IMR-90 (cell line): ENCODE data around the gene DPP6. TPM values are rescaled to one million over a fixed set of nuclear protein-coding genes. Genes with fewer than 3 reads are reported as not detected.

Experiments used
- ATAC-seq: fragments of 200-7000 bp; cut with Tn5 transposase; 2 replicates; pipeline ENCODE4 v1.9.1; 2020; ENCODE audit warnings: low read depth, mild to moderate bottlenecking, moderate library complexity
- BruUV-seq: library from RNA; stranded (reverse); fragments of 400-500 nt; replicated peaks from 2 replicates; lab custom pipeline; 2021; lab: Mats Ljungman, UMichigan
- CTCF ChIA-PET: fragments of 300-600 bp; formaldehyde crosslinking; extraction: SDS; loops from one replicate; lab custom pipeline; 2021; ENCODE audit warnings: antibody characterized with exemption; lab: Yijun Ruan, JAX
- POLR2A ChIA-PET: fragments of 300-600 bp; sonication (Branson Sonifier 250); formaldehyde crosslinking; loops from one replicate; lab custom pipeline; 2022; ENCODE audit warnings: antibody characterized with exemption; ENCODE audit not compliant: unreplicated experiment; lab: Charles Lee
- DNase-seq: peaks from one replicate; pipeline ENCODE4 v3.0.0; 2013
- H2AFZ ChIP-seq: replicated peaks from 2 replicates; pipeline ENCODE3; 2013; ENCODE audit warnings: low read length, mild to moderate bottlenecking; ENCODE audit not compliant: poor library complexity
- H2AK5ac ChIP-seq: 2 replicates; pipeline ENCODE4 v1.6.1; 2013; ENCODE audit warnings: low read depth, low read length, inconsistent platforms
- H2AK9ac ChIP-seq: replicated peaks from 2 replicates; pipeline ENCODE3; 2013; ENCODE audit warnings: mild to moderate bottlenecking, low read depth, low read length, moderate library complexity; ENCODE audit not compliant: poor library complexity
- H2BK120ac ChIP-seq: 2 replicates; pipeline ENCODE4 v1.6.1; 2013; ENCODE audit warnings: low read depth, low read length, inconsistent platforms
- H2BK15ac ChIP-seq: 3 replicates; pipeline ENCODE4 v1.6.1; 2013; ENCODE audit warnings: low read depth, low read length, inconsistent platforms
- H2BK20ac ChIP-seq: 2 replicates; pipeline ENCODE4 v1.6.1; 2013; ENCODE audit warnings: low read depth, mild to moderate bottlenecking, inconsistent platforms, low read length, moderate library complexity
- H2BK5ac ChIP-seq: 2 replicates; pipeline ENCODE4 v1.6.1; 2013; ENCODE audit warnings: mild to moderate bottlenecking, low read depth, low read length, inconsistent platforms; ENCODE audit not compliant: poor library complexity, severe bottlenecking
- H3K14ac ChIP-seq: replicated peaks from 2 replicates; pipeline ENCODE4 v1.6.1; 2013; ENCODE audit warnings: low read depth, low read length, inconsistent platforms
- H3K18ac ChIP-seq: 2 replicates; pipeline ENCODE4 v1.6.1; 2013; ENCODE audit warnings: low read depth, low read length, control low read depth
- H3K23ac ChIP-seq: 2 replicates; pipeline ENCODE4 v1.6.1; 2013; ENCODE audit warnings: low read depth, low read length, inconsistent platforms
- H3K27ac ChIP-seq: 2 replicates; pipeline ENCODE4 v1.5.1; 2013; ENCODE audit warnings: mild to moderate bottlenecking, control low read depth, low read length; ENCODE audit not compliant: insufficient read depth
- H3K27me3 ChIP-seq: 2 replicates; pipeline ENCODE4 v1.6.1; 2013; ENCODE audit warnings: low read length; ENCODE audit not compliant: control insufficient read depth, insufficient read depth
- H3K36me3 ChIP-seq: 2 replicates; pipeline ENCODE4 v1.6.1; 2013; ENCODE audit warnings: low read length, mixed read lengths; ENCODE audit not compliant: control insufficient read depth, insufficient read depth
- H3K4ac ChIP-seq: 2 replicates; pipeline ENCODE4 v1.6.1; 2013; ENCODE audit warnings: low read depth, low read length, inconsistent platforms
- H3K4me1 ChIP-seq: 2 replicates; pipeline ENCODE4 v1.6.1; 2013; ENCODE audit warnings: low read length, mixed read lengths; ENCODE audit not compliant: control insufficient read depth, insufficient read depth
- H3K4me2 ChIP-seq: 2 replicates; pipeline ENCODE4 v1.6.1; 2013; ENCODE audit warnings: low read depth, mild to moderate bottlenecking, control low read depth, low read length, moderate library complexity
- H3K4me3 ChIP-seq: 2 replicates; pipeline ENCODE4 v1.5.1; 2013; ENCODE audit warnings: low read depth, mild to moderate bottlenecking, control low read depth, low read length, moderate library complexity; ENCODE audit not compliant: insufficient read depth
- H3K56ac ChIP-seq: 2 replicates; pipeline ENCODE4 v1.6.1; 2013; ENCODE audit warnings: low read length, inconsistent platforms; ENCODE audit not compliant: insufficient read depth; ENCODE audit errors: extremely low read depth
- H3K79me1 ChIP-seq, 2 experiments: 2 replicates each; pipeline ENCODE4 v1.6.1; 2013; ENCODE audit warnings: low read length in 2 of 2, inconsistent platforms in 1 of 2, low read depth in 1 of 2
- H3K9ac ChIP-seq: 2 replicates; pipeline ENCODE4 v1.6.1; 2013; ENCODE audit warnings: low read depth, low read length, control low read depth
- H3K9me1 ChIP-seq: 2 replicates; pipeline ENCODE4 v1.6.1; 2013; ENCODE audit warnings: low read length, inconsistent platforms; ENCODE audit not compliant: insufficient read depth
- H3K9me3 ChIP-seq: 2 replicates; pipeline ENCODE4 v1.6.1; 2013; ENCODE audit warnings: low read length; ENCODE audit not compliant: control insufficient read depth, insufficient read depth
- H4K20me1 ChIP-seq: 2 replicates; pipeline ENCODE4 v1.6.1; 2013; ENCODE audit warnings: low read length, inconsistent platforms; ENCODE audit not compliant: insufficient read depth
- H4K5ac ChIP-seq: 2 replicates; pipeline ENCODE4 v1.6.1; 2013; ENCODE audit warnings: mild to moderate bottlenecking, low read depth, low read length, control low read depth
- H4K8ac ChIP-seq, 2 experiments: 2 replicates each; pipeline ENCODE4 v1.6.1; 2013; ENCODE audit warnings: low read depth in 2 of 2, low read length in 2 of 2, control low read depth in 1 of 2, inconsistent platforms in 1 of 2
- H4K91ac ChIP-seq: 2 replicates; pipeline ENCODE4 v1.6.1; 2013; ENCODE audit warnings: low read depth, low read length, inconsistent platforms; ENCODE audit not compliant: insufficient read depth
- BHLHE40 ChIP-seq: fragments of 150-350 bp; IDR thresholded peaks from 2 replicates; pipeline ENCODE4 v1.6.1; 2016; ENCODE audit warnings: mild to moderate bottlenecking, low read depth, low read length
- CEBPB ChIP-seq: IDR thresholded peaks from 2 replicates; pipeline ENCODE4 v1.6.1; 2012; ENCODE audit warnings: low read depth, low read length, improper control_type of control experiment
- CHD1 ChIP-seq: IDR thresholded peaks from 2 replicates; pipeline ENCODE4 v1.6.1; 2012; ENCODE audit warnings: low read depth, low read length, improper control_type of control experiment
- CTCF ChIP-seq: conservative IDR thresholded peaks from 2 replicates; pipeline ENCODE4 v1.5.1; 2012; ENCODE audit warnings: mild to moderate bottlenecking, low read depth, low read length, improper control_type of control experiment
- FOS ChIP-seq: fragments of 150-350 bp; IDR thresholded peaks from 2 replicates; pipeline ENCODE4 v1.6.1; 2016; ENCODE audit warnings: low read depth, low read length
- MAZ ChIP-seq: IDR thresholded peaks from 2 replicates; pipeline ENCODE4 v1.6.1; 2012; ENCODE audit warnings: low read depth, mild to moderate bottlenecking, low read length, improper control_type of control experiment, moderate library complexity, borderline replicate concordance
- MXI1 ChIP-seq: IDR thresholded peaks from 2 replicates; pipeline ENCODE4 v1.6.1; 2012; ENCODE audit warnings: low read depth, mild to moderate bottlenecking, low read length, moderate library complexity, borderline replicate concordance
- NFE2L2 ChIP-seq: fragments of 150-350 bp; IDR thresholded peaks from 2 replicates; pipeline ENCODE4 v1.6.1; 2016; ENCODE audit warnings: low read depth, mild to moderate bottlenecking, low read length
- RAD21 ChIP-seq: IDR thresholded peaks from 2 replicates; pipeline ENCODE4 v1.6.1; 2012; ENCODE audit warnings: low read length, improper control_type of control experiment
- RFX5 ChIP-seq: IDR thresholded peaks from 2 replicates; pipeline ENCODE4 v1.8.0; 2012; ENCODE audit warnings: low read depth, mild to moderate bottlenecking, low read length, moderate library complexity
- USF2 ChIP-seq: fragments of 150-350 bp; IDR thresholded peaks from 2 replicates; pipeline ENCODE4 v1.6.1; 2017; ENCODE audit warnings: mild to moderate bottlenecking, antibody characterized with exemption, low read length, low read depth
- whole genome bisulfite sequencing, 2 experiments: methylation state at CpG; one replicate each; pipeline versions ENCODE4 v1.1.5 to v1.1.7; 2013; ENCODE audit warnings: missing lambda C conversion rate in 2 of 2; ENCODE audit not compliant: insufficient read length in 1 of 2; ENCODE audit errors: extremely low coverage in 2 of 2; 5-methylcytosine and 5-hydroxymethylcytosine counted together
- dilution Hi-C: fragments of 300-500 bp; cut with HindIII; formaldehyde crosslinking; loops from one replicate; pipeline ENCODE4 v1.14.3; 2018; ENCODE audit warnings: low sequenced_read_pairs; ENCODE audit not compliant: unreplicated experiment
- in situ Hi-C: fragments of 300-500 bp; cut with MboI; formaldehyde crosslinking; loops from 3 replicates; pipeline ENCODE4 v1.14.3; 2019; ENCODE audit warnings: low sequenced_read_pairs, inconsistent platforms, mixed read lengths
- intact Hi-C: fragments of 100-400 bp; cut with micrococcal nuclease; formaldehyde crosslinking; loops from 2 replicates; pipeline ENCODE4 v1.10.0; 2022
- polyA plus RNA-seq, 3 experiments: library from polyadenylated mRNA; depleted of rRNA; stranded (reverse); fragments of >200 nt; gene quantifications; 2 replicates each; pipeline ENCODE4 v1.2.3, GENCODE V29; 2012; ENCODE audit warnings: low replicate concordance in 1 of 3
- total RNA-seq: library from RNA; depleted of rRNA; stranded (reverse); fragments of >200 nt; gene quantifications from 2 replicates; pipeline ENCODE4 v1.2.3, GENCODE V29; 2012

The DPP6 gene
- total and polyA plus RNA-seq, 2 of the 4 experiments (the other 2 are of a cell fraction), result not detected

- TF ChIP-seq BHLHE40, result no peak
Measured at GRCh38 chr7:154684666-154685563, 632.7 kb downstream of the DPP6 start (continued).

- Histone ChIP-seq H3K9ac (no peak overlapping the region), H2BK15ac (no peak overlapping the region), H2BK5ac (no peak overlapping the region), H3K23ac (no peak overlapping the region), H3K18ac (no peak overlapping the region), H2AK5ac (no peak overlapping the region), H4K91ac (no peak overlapping the region), H3K9me3 (peaks cover 18% of the 10 kb centered on the region), H3K4me3 (no peak overlapping the region), H3K4ac (no peak overlapping the region), H3K27me3 (no peaks in the 10 kb centered on the region), H3K4me1 (no peaks in the 10 kb centered on the region), H4K5ac (no peak overlapping the region), H3K4me2 (no peak overlapping the region), H3K56ac (no peak overlapping the region), H4K20me1 (no peaks in the 10 kb centered on the region), H2BK120ac (no peak overlapping the region), H3K9me1 (no peaks in the 10 kb centered on the region), H2AK9ac (no peak overlapping the region), H3K79me1 (no peaks in the 10 kb centered on the region), H3K36me3 (no peaks in the 10 kb centered on the region), H3K14ac (no peak overlapping the region), H3K27ac (no peak overlapping the region), H2AFZ (no peak overlapping the region), H4K8ac (no peak overlapping the region), H2BK20ac (no peak overlapping the region)
- no CpG with 5 or more reads among the region's 1 CpG for WGBS, 2 experiments
- no peak for ATAC-seq
- DNase-seq, result no peak
- dilution Hi-C loops, result no loop called here
- in situ Hi-C loops, result no loop called here
- BruUV-seq, result no TSS peak
- CTCF ChIA-PET, result no interaction called here
- intact Hi-C loops, result no loop called here
- TF ChIP-seq FOS, result no peak
- no peak for TF ChIP-seq MXI1
- TF ChIP-seq CHD1, result no peak
- TF ChIP-seq RFX5, result no peak
- no peak for TF ChIP-seq CEBPB
- no peak for TF ChIP-seq MAZ
- no peak for TF ChIP-seq BHLHE40
- no peak for TF ChIP-seq USF2
- TF ChIP-seq CTCF, result no peak
- TF ChIP-seq RAD21, result no peak
- no peak for TF ChIP-seq NFE2L2
- POLR2A ChIA-PET, result no interaction called here
Measured at GRCh38 chr7:154685564-154685901, 633.3 kb downstream of the DPP6 start.
